H1 (cell line): ENCODE data around the gene SERGEF. TPM values are rescaled to one million over a fixed set of nuclear protein-coding genes. Genes with fewer than 3 reads are reported as not detected.

Experiments used
- ASH2L ChIP-seq: fragments of 200-600, 300-600 bp; sonication (generic); IDR thresholded peaks from one replicate; pipeline ENCODE4 v1.7.1; 2017; ENCODE audit warnings: low read length
- NRF1 ChIP-seq: IDR thresholded peaks from 2 replicates; pipeline ENCODE4 v1.6.1; 2011; ENCODE audit warnings: mild to moderate bottlenecking, low read depth, low read length, improper control_type of control experiment
- polyA plus RNA-seq, 7 experiments: library from polyadenylated mRNA; depleted of rRNA in 3 of 7; stranded (reverse) in 5 of 7; unstranded in 2 of 7; fragments of >200 nt in 5 of 7; fragments of 200-250 nt in 2 of 7; gene quantifications; 1 replicate in 5 of 7; 2 replicates in 1 of 7; 4 replicates in 1 of 7; pipeline versions ENCODE4 v1.2.1 to v1.2.3, GENCODE V29; 2011 to 2013; ENCODE audit warnings: missing spikeins in 2 of 7, mixed read lengths in 2 of 7
- total RNA-seq: library from RNA; stranded (reverse); fragmentation: NEBNext Ultra II Directional; extraction: Animal tissue kit (Norgen Biotek cat#: 25700); gene quantifications from 2 replicates; pipeline ENCODE4 v1.2.1, GENCODE V29; 2021

SERGEF gene
- total and polyA plus RNA-seq, 2 of the 8 experiments (the other 6 are each of a cell fraction or from before 2014, with no cell fraction given): 16.6 to 28.8 TPM

DNA sequence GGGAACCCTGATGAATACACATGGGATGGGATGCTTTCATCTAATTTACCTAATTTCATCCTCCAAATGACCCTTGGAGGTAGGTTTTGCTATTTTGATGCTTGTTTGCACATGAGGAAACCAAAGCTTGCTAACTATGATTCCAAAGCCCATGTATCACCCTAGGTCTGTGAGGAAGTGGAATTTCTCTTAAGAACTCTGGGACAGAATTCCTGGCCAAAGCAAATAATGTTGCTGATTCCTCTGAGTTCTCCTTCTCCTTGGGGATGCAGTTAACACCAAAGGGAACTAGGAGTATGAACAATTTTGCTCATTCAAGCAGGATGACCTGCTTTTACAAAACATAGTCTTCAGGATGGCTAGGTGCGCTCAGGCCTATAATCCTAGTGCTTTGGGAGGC, 198.3 kb downstream of the SERGEF start (continued):
- no peak for TF ChIP-seq ASH2L
- no peak for TF ChIP-seq NRF1
